Smooth muscle cell (in vitro differentiated cells): ENCODE results near the gene UNC79. TPM values are rescaled to one million over a fixed set of nuclear protein-coding genes. Genes with fewer than 3 reads are reported as not detected.

Experiments used
- DNase-seq: peaks from one replicate; lab custom pipeline; 2025; ENCODE audit not compliant: unreplicated experiment; lab: John Stamatoyannopoulos, UW
- H2AFZ ChIP-seq: fragments of 200-600 bp; sonication (generic); 2 replicates; pipeline ENCODE4 v1.6.0; 2016; ENCODE audit warnings: antibody characterized with exemption, low read depth, mild to moderate bottlenecking
- H3F3A ChIP-seq: fragments of 200-600 bp; sonication (generic); 2 replicates; pipeline ENCODE4 v1.6.0; 2017; ENCODE audit warnings: antibody characterized with exemption, low read depth
- H3K27ac ChIP-seq: fragments of 200-600 bp; sonication (generic); 2 replicates; pipeline ENCODE4 v1.5.1; 2016; ENCODE audit warnings: low read depth, mild to moderate bottlenecking
- H3K27me3 ChIP-seq: fragments of 200-600 bp; sonication (generic); 2 replicates; pipeline ENCODE4 v1.6.1; 2016; ENCODE audit warnings: low read depth, mild to moderate bottlenecking
- H3K36me3 ChIP-seq: fragments of 200-600 bp; sonication (generic); 2 replicates; pipeline ENCODE4 v1.5.1; 2016; ENCODE audit warnings: low read depth
- H3K4me1 ChIP-seq: fragments of 200-600 bp; sonication (generic); 2 replicates; pipeline ENCODE4 v1.5.1; 2016; ENCODE audit warnings: low read depth
- H3K4me2 ChIP-seq: fragments of 200-600 bp; sonication (generic); 2 replicates; pipeline ENCODE4 v1.6.0; 2016; ENCODE audit warnings: mild to moderate bottlenecking
- H3K4me3 ChIP-seq: fragments of 200-600 bp; sonication (generic); 2 replicates; pipeline ENCODE4 v1.5.1; 2016; ENCODE audit warnings: mild to moderate bottlenecking
- H3K79me2 ChIP-seq: fragments of 200-600 bp; sonication (generic); 2 replicates; pipeline ENCODE4 v1.6.0; 2016; ENCODE audit warnings: low read depth, mild to moderate bottlenecking
- H3K9ac ChIP-seq: fragments of 200-600 bp; sonication (generic); 2 replicates; pipeline ENCODE4 v1.6.0; 2016; ENCODE audit warnings: low read depth
- H3K9me3 ChIP-seq: fragments of 200-600 bp; sonication (generic); replicated peaks from 2 replicates; pipeline ENCODE4 v1.5.1; 2016; ENCODE audit warnings: low read depth
- H4K20me1 ChIP-seq: fragments of 200-600 bp; sonication (generic); 2 replicates; pipeline ENCODE4 v1.6.0; 2016; ENCODE audit warnings: low read depth
- CTCF ChIP-seq: fragments of 200-600 bp; sonication (generic); IDR thresholded peaks from 2 replicates; pipeline ENCODE4 v1.5.1; 2017; ENCODE audit warnings: borderline replicate concordance, mild to moderate bottlenecking, antibody characterized with exemption; ENCODE audit not compliant: insufficient read depth, poor library complexity, severe bottlenecking
- WGBS: methylation state at CpG from one replicate; pipeline ENCODE4 v1.1.7; 2016; ENCODE audit warnings: low lambda C conversion rate; 5-methylcytosine and 5-hydroxymethylcytosine counted together
- polyA plus RNA-seq: library from polyadenylated mRNA; unstranded; fragments of >200 nt; fragmentation: Nextera tagmentation; extraction: Ambion mirVana; gene quantifications from 2 replicates; pipeline ENCODE4 v1.2.1, GENCODE V29; 2016
- total RNA-seq: library from RNA; depleted of rRNA; stranded (reverse); fragments of >200 nt; gene quantifications from 2 replicates; pipeline ENCODE4 v1.2.3, GENCODE V29; 2014

Gene UNC79
- total and polyA plus RNA-seq, 2 experiments from 2014 or later: 0.06 to 0.36 TPM

GRCh38 chr14:93675651-93676050 is 244.9 kb downstream of the UNC79 start:
- Histone ChIP-seq H3K9ac (no peak overlapping the region), H3K27ac (no peak overlapping the region), H3K4me3 (no peak overlapping the region), H2AFZ (no peak overlapping the region), H3K79me2 (no peaks in the 10 kb centered on the region), H3K9me3 (no peaks in the 10 kb centered on the region), H3K4me2 (no peak overlapping the region), H3K36me3 (no peaks in the 10 kb centered on the region), H3F3A (no peaks in the 10 kb centered on the region), H3K27me3 (no peaks in the 10 kb centered on the region), H4K20me1 (no peaks in the 10 kb centered on the region), H3K4me1 (no peaks in the 10 kb centered on the region)
- DNase-seq: no peak
- TF ChIP-seq CTCF: no peak

- Histone ChIP-seq H3K4me1 (no peaks in the 10 kb centered on the region), H3F3A (no peaks in the 10 kb centered on the region), H4K20me1 (no peaks in the 10 kb centered on the region), H3K9ac (no peak overlapping the region), H3K27me3 (no peaks in the 10 kb centered on the region), H3K4me2 (no peak overlapping the region), H3K4me3 (no peak overlapping the region), H3K9me3 (no peaks in the 10 kb centered on the region), H2AFZ (no peak overlapping the region), H3K36me3 (no peaks in the 10 kb centered on the region), H3K27ac (no peak overlapping the region), H3K79me2 (no peaks in the 10 kb centered on the region)
- no peak for TF ChIP-seq CTCF
- 84% methylated on average over 2 of the region's 2 CpGs for WGBS
- DNase-seq: no peak
These were observed 245.7 kb downstream of the UNC79 start for GRCh38 chr14:93676416-93676958.

- no peak overlapping the region for H3K4me2 ChIP-seq
- no peaks in the 10 kb centered on the region for H3K9me3 ChIP-seq
- H4K20me1 ChIP-seq: no peaks in the 10 kb centered on the region
- no peak overlapping the region for H3K27ac ChIP-seq
- DNase-seq: no peak
- H3K4me1 ChIP-seq: peaks cover 11% of the 10 kb centered on the region
- peaks cover 5% of the 10 kb centered on the region for H3K27me3 ChIP-seq
- no peaks in the 10 kb centered on the region for H3F3A ChIP-seq
- TF ChIP-seq CTCF: no peak
- WGBS: 86% methylated on average over 2 of the region's 2 CpGs
- no peaks in the 10 kb centered on the region for H3K36me3 ChIP-seq
- no peak overlapping the region for H3K4me3 ChIP-seq
- no peak overlapping the region for H2AFZ ChIP-seq
- H3K9ac ChIP-seq: no peak overlapping the region
- H3K79me2 ChIP-seq: no peaks in the 10 kb centered on the region
These were observed 251.7 kb downstream of the UNC79 start for GRCh38 chr14:93682459-93682858.

GRCh38 chr14:93683226-93683625 is 252.5 kb downstream of the UNC79 start:
- TF ChIP-seq CTCF: no peak
- no peaks in the 10 kb centered on the region for H3K36me3 ChIP-seq

More at GRCh38 chr14:93683226-93683625, 252.5 kb downstream of the UNC79 start:
- no peak overlapping the region for H3K27ac ChIP-seq
- no peaks in the 10 kb centered on the region for H4K20me1 ChIP-seq
- H3K9ac ChIP-seq: no peak overlapping the region
- H3F3A ChIP-seq: no peaks in the 10 kb centered on the region
- H3K4me2 ChIP-seq: no peak overlapping the region
- H3K9me3 ChIP-seq: no peaks in the 10 kb centered on the region
- peaks cover 18% of the 10 kb centered on the region for H3K4me1 ChIP-seq
- no peaks in the 10 kb centered on the region for H3K79me2 ChIP-seq
- H3K4me3 ChIP-seq: no peak overlapping the region
- H3K27me3 ChIP-seq: peaks cover 13% of the 10 kb centered on the region
- H2AFZ ChIP-seq: no peak overlapping the region
- no peak for DNase-seq
- WGBS: 88% methylated on average over 5 of the region's 5 CpGs
